Tibial nerve (tissue), 4 donors: ENCODE data around the gene ALDH1L1.

Experiments
- EP300 ChIP-seq, 2 donors: sonication (generic); formaldehyde crosslinking; IDR thresholded peaks; one replicate each; pipeline ENCODE4 v1.6.1; 2017; ENCODE audit warnings: antibody characterized with exemption in 2 of 2, mild to moderate bottlenecking in 1 of 2
- POLR2A ChIP-seq, 2 donors: fragments of 450-650 bp; IDR thresholded peaks; one replicate each; pipeline ENCODE4 v1.6.1; 2017; ENCODE audit warnings: antibody characterized with exemption in 2 of 2, mild to moderate bottlenecking in 2 of 2, moderate library complexity in 2 of 2
- TF ChIP-seq, protein P1 (sequence below), 5 experiments: fragments of 200-600 bp in 3 of 5; fragments of 450-650 bp in 2 of 5; sonication (generic) in 3 of 5; IDR thresholded peaks; one replicate each; pipeline ENCODE4 v1.5.1; 2016 to 2019; ENCODE audit warnings: antibody characterized with exemption in 5 of 5, mild to moderate bottlenecking in 3 of 5, moderate library complexity in 2 of 5

- TF ChIP-seq, protein P1, sequence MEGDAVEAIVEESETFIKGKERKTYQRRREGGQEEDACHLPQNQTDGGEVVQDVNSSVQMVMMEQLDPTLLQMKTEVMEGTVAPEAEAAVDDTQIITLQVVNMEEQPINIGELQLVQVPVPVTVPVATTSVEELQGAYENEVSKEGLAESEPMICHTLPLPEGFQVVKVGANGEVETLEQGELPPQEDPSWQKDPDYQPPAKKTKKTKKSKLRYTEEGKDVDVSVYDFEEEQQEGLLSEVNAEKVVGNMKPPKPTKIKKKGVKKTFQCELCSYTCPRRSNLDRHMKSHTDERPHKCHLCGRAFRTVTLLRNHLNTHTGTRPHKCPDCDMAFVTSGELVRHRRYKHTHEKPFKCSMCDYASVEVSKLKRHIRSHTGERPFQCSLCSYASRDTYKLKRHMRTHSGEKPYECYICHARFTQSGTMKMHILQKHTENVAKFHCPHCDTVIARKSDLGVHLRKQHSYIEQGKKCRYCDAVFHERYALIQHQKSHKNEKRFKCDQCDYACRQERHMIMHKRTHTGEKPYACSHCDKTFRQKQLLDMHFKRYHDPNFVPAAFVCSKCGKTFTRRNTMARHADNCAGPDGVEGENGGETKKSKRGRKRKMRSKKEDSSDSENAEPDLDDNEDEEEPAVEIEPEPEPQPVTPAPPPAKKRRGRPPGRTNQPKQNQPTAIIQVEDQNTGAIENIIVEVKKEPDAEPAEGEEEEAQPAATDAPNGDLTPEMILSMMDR (IDR thresholded peaks at IDR 0.05), result no peak
- TF ChIP-seq POLR2A (IDR thresholded peaks at IDR 0.05) (no peak), EP300 (IDR thresholded peaks at IDR 0.05) (no peak)
Measured at GRCh38 chr3:126078866-126079265, 101.5 kb downstream of the ALDH1L1 start.
